Stimulated activated CD4-positive, alpha-beta T cell treated with anti-CD3 and anti-CD28 coated beads, TNF-alpha, amount 100 ng/mL, for 4 hours (primary cell): Measurements from ENCODE around the gene SH2D3A.
"Not testable (repeated sequence)": the region's sequence is repeated elsewhere in the genome, so short reads cannot be mapped to it uniquely, and the experiment has no call there.

Source experiments
- DNase-seq, 3 experiments: peaks; one replicate each; pipeline ENCODE4 v3.0.0-alpha.2; 2020; ENCODE audit warnings: low read depth in 3 of 3

Gene SH2D3A

GRCh38 chr19:6790194-6791128, 23.2 kb upstream of the SH2D3A start:
- DNase-seq, result no peak

GRCh38 chr19:6788896-6789295, 21.7 kb upstream of the SH2D3A start:
- DNase-seq, result no peak

GRCh38 chr19:6787393-6787792, 20.2 kb upstream of the SH2D3A start:
- no peak for DNase-seq

GRCh38 chr19:6779206-6779605, 12.0 kb upstream of the SH2D3A start:
- DNase-seq, result no peak

GRCh38 chr19:6778386-6778785, 11.2 kb upstream of the SH2D3A start:
- DNase-seq, result no peak

- DNase-seq, result no peak
Observed at GRCh38 chr19:6777434-6777833, 10.2 kb upstream of the SH2D3A start.

- no peak for DNase-seq
Observed at GRCh38 chr19:6776999-6777398, 9.8 kb upstream of the SH2D3A start.

GRCh38 chr19:6776045-6776444, 8.8 kb upstream of the SH2D3A start:
- not testable (repeated sequence) for DNase-seq

GRCh38 chr19:6774821-6775707, 7.8 kb upstream of the SH2D3A start:
- DNase-seq, result no peak

GRCh38 chr19:6773323-6773931, 6.2 kb upstream of the SH2D3A start:
- peak in 2 of 3 experiments; percentile 24 to 28 for DNase-seq

- no peak for DNase-seq
Observed at GRCh38 chr19:6772866-6773322, 5.7 kb upstream of the SH2D3A start.

GRCh38 chr19:6772028-6772865, 5.0 kb upstream of the SH2D3A start, which contains the start of gene VAV1:
VAV1 (plus strand) TSS chr19:6772708; CDS start chr19:6772808, 100 bp downstream.
- DNase-seq, result peak; percentile 59 to 81 (median 74)

- not testable (repeated sequence) for DNase-seq
Observed at GRCh38 chr19:6771648-6772027, 4.4 kb upstream of the SH2D3A start.

GRCh38 chr19:6769006-6769619, 1.9 kb upstream of the SH2D3A start:
- DNase-seq, result no peak

- DNase-seq, result no peak
Observed at GRCh38 chr19:6768236-6768785, 1.1 kb upstream of the SH2D3A start.

GRCh38 chr19:6767081-6767356, 216 bp downstream of the SH2D3A start:
- no peak for DNase-seq

- DNase-seq, result no peak
Observed at GRCh38 chr19:6766357-6767080, 716 bp downstream of the SH2D3A start.

GRCh38 chr19:6765738-6766356, 1.4 kb downstream of the SH2D3A start:
- no peak for DNase-seq

GRCh38 chr19:6762253-6762797, 4.9 kb downstream of the SH2D3A start:
- not testable (repeated sequence) for DNase-seq
